ENCODE data around the gene CDH22. TPM values are rescaled to one million over a fixed set of nuclear protein-coding genes. Genes with fewer than 3 reads are reported as not detected.

The CDH22 gene
- total RNA-seq, 2 donors from 2014 or later = not detected

- peaks cover 10 to 13% of the 10 kb centered on the region in 2 donors for H3K4me1 Mint-ChIP-seq (ENCODE audit: low read depth in 2 of 2)
- H3K4me3 Mint-ChIP-seq = peak overlapping the region; percentile 60
- no peaks in the 10 kb centered on the region for H3K9me3 Mint-ChIP-seq
- peaks cover 55 to 67% of the 10 kb centered on the region in 2 donors for H3K27me3 Mint-ChIP-seq
- no peaks in the 10 kb centered on the region for H3K36me3 Mint-ChIP-seq
- DNase-seq (ENCODE audit: low spot score) = peak; percentile 73
- peak; percentile 80 to 83 for ATAC-seq
- H3K27ac Mint-ChIP-seq = no peak overlapping the region
Measured at GRCh38 chr20:46307139-46307998, 929 bp downstream of the CDH22 start.

DNA sequence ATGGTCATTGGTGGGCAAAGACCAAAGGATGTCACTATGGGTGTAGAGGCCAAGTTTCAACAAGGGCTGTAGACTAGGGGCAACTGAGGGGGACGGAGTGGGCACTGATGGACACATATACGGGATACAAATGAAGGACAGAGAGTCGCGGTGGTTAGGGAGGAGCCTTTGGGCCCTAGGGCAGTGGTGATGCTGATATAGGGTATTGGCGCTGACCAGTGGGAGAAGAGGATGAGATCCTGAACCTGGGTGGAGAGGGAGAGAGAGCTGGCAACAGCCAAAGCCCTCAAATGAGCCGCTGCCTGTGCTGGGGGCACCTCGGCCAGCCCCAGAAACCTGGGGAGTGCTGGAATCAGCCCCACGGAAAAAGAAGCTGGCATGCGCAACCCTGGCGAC lies 1.6 kb downstream of the CDH22 start:
- no peak for DNase-seq (ENCODE audit: low spot score)
- H3K4me1 Mint-ChIP-seq (ENCODE audit: low read depth in 2 of 2) = peaks cover 6 to 13% of the 10 kb centered on the region in 2 donors
- peaks cover 50 to 61% of the 10 kb centered on the region in 2 donors for H3K27me3 Mint-ChIP-seq
- ATAC-seq = no peak
- H3K36me3 Mint-ChIP-seq = no peaks in the 10 kb centered on the region
- H3K4me3 Mint-ChIP-seq = peak overlapping the region; percentile 60
- no peaks in the 10 kb centered on the region for H3K9me3 Mint-ChIP-seq
- H3K27ac Mint-ChIP-seq = no peak overlapping the region

DNA sequence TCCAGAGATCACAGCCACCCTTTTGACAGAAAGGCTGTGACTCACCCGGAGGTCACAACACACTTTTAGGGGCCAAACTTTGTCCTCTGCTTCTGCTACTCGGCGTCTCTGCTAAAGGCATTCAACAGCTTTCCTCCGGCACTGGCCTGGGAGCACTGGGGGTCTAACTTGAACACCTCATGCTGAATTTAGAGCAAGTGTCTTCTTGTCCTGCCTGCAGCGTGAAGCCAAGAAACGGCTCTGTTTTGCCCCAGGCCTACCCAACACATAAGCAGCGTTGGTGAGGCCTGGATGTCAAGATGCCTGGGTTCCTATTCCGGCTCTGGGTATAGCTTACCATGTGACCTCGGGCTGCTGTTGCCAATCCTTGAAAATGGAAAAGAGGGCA lies 2.3 kb downstream of the CDH22 start:
- Mint-ChIP-seq H3K27me3 (peaks cover 45 to 53% of the 10 kb centered on the region in 2 donors), H3K9me3 (no peaks in the 10 kb centered on the region), H3K27ac (no peak overlapping the region), H3K36me3 (no peaks in the 10 kb centered on the region), H3K4me1 (ENCODE audit: low read depth in 2 of 2) (peaks cover 6 to 13% of the 10 kb centered on the region in 2 donors), H3K4me3 (no peak overlapping the region)
- DNase-seq (ENCODE audit: low spot score) = no peak
- ATAC-seq = no peak

- Mint-ChIP-seq H3K27me3 (peaks cover 44 to 49% of the 10 kb centered on the region in 2 donors), H3K36me3 (no peaks in the 10 kb centered on the region), H3K4me1 (ENCODE audit: low read depth in 2 of 2) (peaks cover 6 to 13% of the 10 kb centered on the region in 2 donors), H3K27ac (no peak overlapping the region), H3K4me3 (no peak overlapping the region), H3K9me3 (no peaks in the 10 kb centered on the region)
- ATAC-seq = no peak
- no peak for DNase-seq (ENCODE audit: low spot score)
Measured at GRCh38 chr20:46305331-46305972, 2.8 kb downstream of the CDH22 start.

GRCh38 chr20:46304852-46305251 lies 3.4 kb downstream of the CDH22 start:
- ATAC-seq = no peak
- Mint-ChIP-seq H3K27ac (no peak overlapping the region), H3K4me3 (no peak overlapping the region), H3K9me3 (no peaks in the 10 kb centered on the region), H3K27me3 (peaks cover 41 to 48% of the 10 kb centered on the region in 2 donors), H3K36me3 (no peaks in the 10 kb centered on the region), H3K4me1 (ENCODE audit: low read depth in 2 of 2) (peaks cover 6 to 11% of the 10 kb centered on the region in 2 donors)
- no peak for DNase-seq (ENCODE audit: low spot score)

DNA sequence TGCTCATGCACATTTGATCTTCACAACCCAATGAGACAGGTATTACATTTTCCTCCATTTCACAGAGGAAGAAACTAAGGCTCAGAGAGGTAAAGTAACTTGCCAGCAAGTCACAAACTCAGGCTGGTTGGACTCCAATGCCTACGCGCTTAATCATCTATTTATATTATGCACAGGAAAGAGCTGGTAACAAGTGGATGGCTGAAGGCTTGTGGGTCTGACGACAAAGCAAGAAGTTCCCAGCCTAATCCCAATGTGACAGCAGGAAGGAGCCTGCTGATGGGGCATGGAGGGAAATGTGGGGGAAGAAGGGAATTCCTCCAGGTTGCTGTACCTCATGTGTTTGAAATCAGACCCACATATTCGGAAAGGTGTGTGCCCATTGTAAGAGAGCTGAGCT lies 3.9 kb downstream of the CDH22 start:
- no peaks in the 10 kb centered on the region for H3K36me3 Mint-ChIP-seq
- H3K4me3 Mint-ChIP-seq = no peak overlapping the region
- H3K4me1 Mint-ChIP-seq (ENCODE audit: low read depth in 2 of 2) = peaks cover 6 to 7% of the 10 kb centered on the region in 2 donors
- ATAC-seq (no peak), DNase-seq (ENCODE audit: low spot score) (no peak)
- peaks cover 37 to 43% of the 10 kb centered on the region in 2 donors for H3K27me3 Mint-ChIP-seq
- no peaks in the 10 kb centered on the region for H3K9me3 Mint-ChIP-seq
- H3K27ac Mint-ChIP-seq = no peak overlapping the region

DNA sequence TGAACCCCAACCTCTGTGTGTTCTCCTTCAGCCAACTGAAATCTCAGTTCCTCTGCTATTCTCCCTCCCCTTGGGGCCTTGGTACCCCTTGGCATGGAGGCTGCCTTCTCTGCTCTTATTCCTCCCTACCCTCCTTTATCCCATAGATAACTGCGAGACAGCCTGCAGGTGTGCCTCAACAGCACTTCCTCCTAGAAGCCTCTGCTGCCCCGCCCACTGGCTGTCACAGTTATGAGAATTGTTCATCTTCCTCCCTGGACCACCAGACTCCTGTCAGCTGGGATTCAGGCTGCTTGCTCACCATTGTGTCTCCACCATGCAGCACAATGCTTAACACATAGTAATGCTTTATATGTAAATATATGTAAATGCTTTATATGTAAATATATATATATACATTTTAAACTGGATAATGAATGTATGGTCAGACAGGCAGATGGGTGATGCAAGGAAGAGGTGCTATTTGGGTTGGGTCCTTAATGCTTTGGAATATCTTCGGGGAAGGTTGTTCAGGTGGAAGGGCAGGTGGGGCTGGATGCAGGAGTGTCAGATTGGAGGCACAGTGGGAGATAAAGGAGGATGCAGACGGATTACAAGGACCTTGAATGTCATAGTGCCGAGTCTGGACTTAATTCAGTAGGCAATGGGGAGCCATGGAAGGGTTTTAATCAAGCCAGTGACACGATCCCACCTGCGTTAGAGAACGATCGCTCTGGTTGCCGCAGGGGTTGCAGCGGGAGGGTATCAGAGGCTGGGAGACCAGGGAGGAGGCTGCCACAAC lies 4.9 kb downstream of the CDH22 start:
- DNase-seq (ENCODE audit: low spot score) (no peak), ATAC-seq (no peak)
- Mint-ChIP-seq H3K9me3 (no peaks in the 10 kb centered on the region), H3K27me3 (peaks cover 40 to 47% of the 10 kb centered on the region in 2 donors), H3K27ac (no peak overlapping the region), H3K36me3 (no peaks in the 10 kb centered on the region), H3K4me1 (ENCODE audit: low read depth in 2 of 2) (peaks cover 6 to 7% of the 10 kb centered on the region in 2 donors), H3K4me3 (no peak overlapping the region)

DNA sequence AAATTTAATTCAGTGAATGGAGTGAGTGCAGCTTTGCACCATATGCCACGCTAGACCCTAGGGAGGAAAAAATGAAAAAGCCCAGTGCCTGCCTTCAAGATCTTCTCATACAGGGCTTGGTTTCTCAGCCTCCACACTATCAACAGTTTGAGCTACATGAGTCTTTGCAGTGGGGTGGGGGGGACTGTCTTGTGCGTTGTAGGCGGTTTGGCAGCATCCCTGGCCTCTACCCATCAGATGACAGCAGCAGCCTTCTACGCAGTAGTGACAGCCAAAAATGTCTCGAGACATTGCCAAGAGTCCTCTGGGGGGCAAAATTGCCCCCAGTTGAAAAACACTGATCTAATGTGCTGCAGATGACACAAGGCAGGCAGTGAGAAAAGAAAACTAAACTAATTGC lies 6.2 kb downstream of the CDH22 start:
- H3K9me3 Mint-ChIP-seq = no peaks in the 10 kb centered on the region
- no peak overlapping the region for H3K27ac Mint-ChIP-seq
- H3K4me3 Mint-ChIP-seq = no peak overlapping the region
- H3K27me3 Mint-ChIP-seq = peaks cover 49 to 57% of the 10 kb centered on the region in 2 donors
- no peaks in the 10 kb centered on the region for H3K36me3 Mint-ChIP-seq
- peaks cover 6 to 7% of the 10 kb centered on the region in 2 donors for H3K4me1 Mint-ChIP-seq (ENCODE audit: low read depth in 2 of 2)
- no peak for ATAC-seq
- no peak for DNase-seq (ENCODE audit: low spot score)

DNA sequence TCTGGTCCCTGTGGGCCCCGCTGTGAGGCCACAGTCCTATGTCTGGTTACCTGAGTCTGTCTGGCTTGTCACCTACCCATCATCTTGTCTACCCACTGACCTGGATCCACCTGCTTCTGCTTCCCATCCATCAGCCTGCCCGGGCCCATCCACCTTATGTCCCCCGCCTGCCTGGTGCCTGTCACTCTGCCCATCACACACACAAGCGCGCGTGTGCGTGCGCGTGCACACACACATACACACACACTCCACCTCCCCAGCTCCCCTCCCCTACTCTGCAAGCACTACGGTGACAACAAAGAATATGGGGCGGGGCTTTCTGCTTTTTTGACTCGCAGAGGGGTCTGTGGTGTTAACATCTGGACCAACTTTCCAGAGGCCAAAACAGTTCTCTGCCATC lies 8.0 kb downstream of the CDH22 start:
- no peak for ATAC-seq
- no peak for DNase-seq (ENCODE audit: low spot score)
- Mint-ChIP-seq H3K36me3 (no peaks in the 10 kb centered on the region), H3K4me1 (ENCODE audit: low read depth in 2 of 2) (no peaks in the 10 kb centered on the region), H3K4me3 (no peak overlapping the region), H3K27ac (no peak overlapping the region), H3K27me3 (peaks cover 41 to 47% of the 10 kb centered on the region in 2 donors), H3K9me3 (no peaks in the 10 kb centered on the region)

DNA sequence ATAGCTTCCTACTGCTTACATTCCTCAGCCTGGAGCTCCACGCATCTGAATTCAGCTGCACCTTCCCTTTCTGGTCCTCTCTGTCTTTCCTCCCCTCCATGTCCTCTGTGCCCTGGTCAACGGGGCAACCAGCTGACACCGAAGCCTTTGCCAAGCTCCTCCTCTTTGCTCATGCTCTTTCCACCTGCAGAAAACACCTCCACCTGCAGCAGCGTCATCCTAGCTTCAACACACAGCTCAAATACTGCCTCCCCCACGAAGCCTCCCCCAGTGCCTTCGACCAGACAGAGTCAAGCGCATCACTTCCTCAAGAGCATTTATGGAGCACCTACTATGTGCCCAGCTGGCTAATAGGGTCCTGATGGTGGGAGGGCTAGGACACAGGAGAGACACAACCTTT lies 9.2 kb downstream of the CDH22 start:
- no peak overlapping the region for H3K4me3 Mint-ChIP-seq
- DNase-seq (ENCODE audit: low spot score) (no peak), ATAC-seq (no peak)
- peaks cover 42 to 44% of the 10 kb centered on the region in 2 donors for H3K27me3 Mint-ChIP-seq
- no peak overlapping the region for H3K27ac Mint-ChIP-seq
- H3K36me3 Mint-ChIP-seq = no peaks in the 10 kb centered on the region
- no peaks in the 10 kb centered on the region for H3K4me1 Mint-ChIP-seq (ENCODE audit: low read depth in 2 of 2)
- H3K9me3 Mint-ChIP-seq = no peaks in the 10 kb centered on the region

DNA sequence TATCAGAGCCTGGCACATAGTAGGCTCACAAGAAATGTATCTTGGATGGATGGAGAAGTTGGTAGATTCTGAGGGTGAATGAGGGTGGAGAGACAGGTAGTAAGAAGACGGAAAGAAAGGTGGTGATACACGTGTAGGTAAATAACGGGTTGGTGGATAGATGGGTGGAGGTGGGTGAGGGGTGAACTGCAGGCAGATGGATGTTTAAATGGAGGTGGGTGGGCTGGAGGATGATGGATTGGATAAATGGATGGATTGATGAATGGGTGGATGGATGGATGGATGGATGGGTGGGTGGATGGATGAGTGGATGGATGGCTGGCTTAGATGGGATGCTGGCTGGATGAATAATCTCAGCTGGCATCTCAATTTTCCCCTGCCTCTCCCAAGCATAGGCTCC lies 9.9 kb downstream of the CDH22 start:
- Mint-ChIP-seq H3K4me3 (no peak overlapping the region), H3K9me3 (no peaks in the 10 kb centered on the region), H3K36me3 (no peaks in the 10 kb centered on the region), H3K27ac (no peak overlapping the region), H3K4me1 (ENCODE audit: low read depth in 2 of 2) (no peaks in the 10 kb centered on the region), H3K27me3 (peaks cover 35 to 37% of the 10 kb centered on the region in 2 donors)
- DNase-seq (ENCODE audit: low spot score) (no peak), ATAC-seq (no peak)

DNA sequence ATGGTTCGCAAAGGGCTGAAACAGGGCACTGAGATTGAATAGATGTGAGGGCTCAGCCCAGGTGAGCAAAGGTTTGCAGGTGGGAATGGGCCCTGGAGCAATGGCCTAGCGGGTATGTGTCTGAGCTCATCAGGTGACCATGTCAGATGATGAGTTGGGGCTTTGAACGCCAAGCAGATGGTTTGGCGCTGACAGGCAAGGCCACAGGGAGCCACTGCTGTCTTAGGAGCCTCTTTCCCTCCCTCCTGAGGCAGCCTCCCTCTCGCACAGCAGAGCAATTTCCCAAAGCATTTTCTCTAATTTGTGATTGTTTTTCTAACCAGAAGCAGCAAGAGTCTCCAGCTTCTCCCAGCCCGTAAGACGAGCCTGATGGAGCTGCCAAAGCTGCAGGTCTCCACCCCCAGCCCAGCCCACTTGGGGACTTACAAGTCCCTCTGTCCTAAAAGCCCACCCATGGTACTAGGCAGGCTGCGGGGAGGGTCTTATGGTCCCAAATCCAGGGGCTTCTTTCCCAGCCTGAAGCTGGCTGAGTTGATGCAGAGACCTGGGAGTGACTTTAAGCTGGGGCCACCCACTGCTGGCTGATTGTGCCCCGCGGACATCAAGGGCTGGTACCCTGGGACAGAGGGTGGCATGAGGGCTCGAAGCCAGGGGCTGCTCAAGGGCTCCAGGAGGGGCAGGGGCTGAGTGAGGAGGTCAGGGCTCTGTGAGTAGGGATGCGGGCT lies 11.6 kb downstream of the CDH22 start:
- DNase-seq (ENCODE audit: low spot score) (no peak), ATAC-seq (no peak)
- H3K27me3 Mint-ChIP-seq = peaks cover 36 to 42% of the 10 kb centered on the region in 2 donors
- no peak overlapping the region for H3K4me3 Mint-ChIP-seq
- no peaks in the 10 kb centered on the region for H3K9me3 Mint-ChIP-seq
- H3K4me1 Mint-ChIP-seq (ENCODE audit: low read depth in 2 of 2) = no peaks in the 10 kb centered on the region
- no peak overlapping the region for H3K27ac Mint-ChIP-seq
- no peaks in the 10 kb centered on the region for H3K36me3 Mint-ChIP-seq

- Mint-ChIP-seq H3K9me3 (no peaks in the 10 kb centered on the region), H3K4me1 (ENCODE audit: low read depth in 2 of 2) (no peaks in the 10 kb centered on the region), H3K27me3 (peaks cover 26 to 31% of the 10 kb centered on the region in 2 donors), H3K27ac (no peak overlapping the region), H3K4me3 (no peak overlapping the region), H3K36me3 (no peaks in the 10 kb centered on the region)
- DNase-seq (ENCODE audit: low spot score) = no peak
- ATAC-seq = no peak
Measured at GRCh38 chr20:46293084-46293483, 15.2 kb downstream of the CDH22 start.
